ENCODE results near the gene P2RY14.

Gene P2RY14

GRCh38 chr3:151278230-151278629 lies at the start of gene P2RY14:
P2RY14 (minus strand) TSS chr3:151278542; CDS start chr3:151214316, 64,226 bp downstream.
- no peak for DNase-seq (ENCODE audit: low spot score)

GRCh38 chr3:151327571-151328198 lies 49.3 kb upstream of the P2RY14 start:
- no peak for DNase-seq (ENCODE audit: low spot score)

- DNase-seq (ENCODE audit: low spot score), result no peak
Measured at GRCh38 chr3:151322511-151322910, 44.2 kb upstream of the P2RY14 start.

GRCh38 chr3:151321526-151321925 lies 43.2 kb upstream of the P2RY14 start:
- no peak for DNase-seq (ENCODE audit: low spot score)

GRCh38 chr3:151320131-151320530 lies 41.8 kb upstream of the P2RY14 start:
- DNase-seq (ENCODE audit: low spot score), result no peak

- DNase-seq (ENCODE audit: low spot score), result no peak
Measured at GRCh38 chr3:151319628-151320027, 41.3 kb upstream of the P2RY14 start.

GRCh38 chr3:151318991-151319390 lies 40.6 kb upstream of the P2RY14 start:
- DNase-seq (ENCODE audit: low spot score), result no peak

- no peak for DNase-seq (ENCODE audit: low spot score)
Measured at GRCh38 chr3:151318313-151318712, 40.0 kb upstream of the P2RY14 start.

- DNase-seq (ENCODE audit: low spot score), result no peak
Measured at GRCh38 chr3:151316267-151316991, 38.1 kb upstream of the P2RY14 start, which contains the start of gene GPR87. GPR87 (minus strand) TSS chr3:151316820; CDS start chr3:151300100, 16,720 bp downstream.

- DNase-seq (ENCODE audit: low spot score), result no peak
Measured at GRCh38 chr3:151315846-151316245, 37.5 kb upstream of the P2RY14 start.

- no peak for DNase-seq (ENCODE audit: low spot score)
Measured at GRCh38 chr3:151315136-151315535, 36.8 kb upstream of the P2RY14 start.

- DNase-seq (ENCODE audit: low spot score), result no peak
Measured at GRCh38 chr3:151314593-151314992, 36.3 kb upstream of the P2RY14 start.

- DNase-seq (ENCODE audit: low spot score), result no peak
Measured at GRCh38 chr3:151314137-151314536, 35.8 kb upstream of the P2RY14 start.

GRCh38 chr3:151312972-151313371 lies 34.6 kb upstream of the P2RY14 start:
- DNase-seq (ENCODE audit: low spot score), result no peak

GRCh38 chr3:151309566-151309965 lies 31.2 kb upstream of the P2RY14 start:
- no peak for DNase-seq (ENCODE audit: low spot score)

- no peak for DNase-seq (ENCODE audit: low spot score)
Measured at GRCh38 chr3:151307583-151308488, 29.5 kb upstream of the P2RY14 start.

- DNase-seq (ENCODE audit: low spot score), result no peak
Measured at GRCh38 chr3:151307131-151307530, 28.8 kb upstream of the P2RY14 start.

GRCh38 chr3:151306168-151306810 lies 27.9 kb upstream of the P2RY14 start:
- DNase-seq (ENCODE audit: low spot score), result no peak

GRCh38 chr3:151305775-151306151 lies 27.4 kb upstream of the P2RY14 start:
- DNase-seq (ENCODE audit: low spot score), result no peak

GRCh38 chr3:151305060-151305774 lies 26.9 kb upstream of the P2RY14 start:
- peak; percentile 40 for DNase-seq (ENCODE audit: low spot score)

GRCh38 chr3:151303751-151304150 lies 25.4 kb upstream of the P2RY14 start:
- DNase-seq (ENCODE audit: low spot score), result no peak

All from HuH-7.5 (cell line).